ENCODE measurements around the gene DOCK3. TPM values are rescaled to one million over a fixed set of nuclear protein-coding genes. Genes with fewer than 3 reads are reported as not detected.

The DOCK3 gene
- total and polyA plus RNA-seq, 2 of the 4 experiments (the other 2 are of a cell fraction) = under 0.01 to 0.12 TPM

GRCh38 chr3:50806031-50806430 lies 131.3 kb downstream of the DOCK3 start:
- Histone ChIP-seq H4K5ac (ENCODE audit: low read depth, low read length) (no peak overlapping the region), H3K4me3 (ENCODE audit: insufficient read depth, low read depth, low read length) (no peak overlapping the region), H4K8ac (ENCODE audit: low read depth in 2 of 2, low read length in 2 of 2) (no peak overlapping the region), H3K9me1 (ENCODE audit: insufficient read depth, low read length) (no peaks in the 10 kb centered on the region), H3K9me3 (ENCODE audit: control insufficient read depth, insufficient read depth, low read length) (peaks cover 11% of the 10 kb centered on the region; the same call in 1 of the 2 replicates), H4K20me1 (ENCODE audit: insufficient read depth, low read length) (no peaks in the 10 kb centered on the region), H3K27me3 (ENCODE audit: control insufficient read depth, insufficient read depth, low read length) (no peaks in the 10 kb centered on the region), H3K36me3 (ENCODE audit: control insufficient read depth, insufficient read depth, low read length) (no peaks in the 10 kb centered on the region), H2AFZ (replicated peaks; ENCODE audit: low read length, poor library complexity) (no peak overlapping the region), H2AK5ac (ENCODE audit: low read depth, low read length) (no peak overlapping the region), H3K4ac (ENCODE audit: low read depth, low read length) (no peak overlapping the region), H3K9ac (ENCODE audit: low read depth, low read length) (no peak overlapping the region), H2BK5ac (ENCODE audit: low read depth, low read length, poor library complexity, severe bottlenecking) (no peak overlapping the region), H4K91ac (ENCODE audit: insufficient read depth, low read depth, low read length) (no peak overlapping the region), H2BK120ac (ENCODE audit: low read depth, low read length) (no peak overlapping the region), H3K18ac (ENCODE audit: low read depth, low read length) (no peak overlapping the region), H3K4me1 (ENCODE audit: control insufficient read depth, insufficient read depth, low read length) (no peaks in the 10 kb centered on the region), H2BK20ac (ENCODE audit: low read depth, low read length) (no peak overlapping the region), H3K56ac (ENCODE audit: extremely low read depth, insufficient read depth, low read length) (no peak overlapping the region), H3K23ac (ENCODE audit: low read depth, low read length) (no peak overlapping the region), H3K79me1 (ENCODE audit: low read depth in 1 of 2, low read length in 2 of 2) (no peaks in the 10 kb centered on the region), H2AK9ac (replicated peaks; ENCODE audit: low read depth, low read length, poor library complexity) (no peak overlapping the region), H3K4me2 (ENCODE audit: low read depth, low read length) (no peak overlapping the region), H3K27ac (ENCODE audit: insufficient read depth, low read length) (no peak overlapping the region), H2BK15ac (ENCODE audit: low read depth, low read length) (no peak overlapping the region), H3K14ac (replicated peaks; ENCODE audit: low read depth, low read length) (no peak overlapping the region)
- DNase-seq (no peak), ATAC-seq (ENCODE audit: low read depth) (no peak)
- no peak for TF ChIP-seq MXI1 (IDR thresholded peaks at IDR 0.05; ENCODE audit: borderline replicate concordance, low read depth, low read length)
- no peak for TF ChIP-seq RAD21 (IDR thresholded peaks at IDR 0.05; ENCODE audit: low read length)
- TF ChIP-seq ELK1 (IDR thresholded peaks at IDR 0.05; ENCODE audit: borderline replicate concordance, low read depth, low read length) = no peak
- TF ChIP-seq CTCF (conservative IDR thresholded peaks at IDR 0.05; ENCODE audit: low read depth, low read length) = no peak
- TF ChIP-seq RFX5 (IDR thresholded peaks at IDR 0.05; ENCODE audit: low read depth, low read length) = no peak
- TF ChIP-seq POLR2A (IDR thresholded peaks at IDR 0.05; ENCODE audit: low read depth, low read length) = no peak
- no peak for TF ChIP-seq SMC3 (IDR thresholded peaks at IDR 0.05; ENCODE audit: low read depth, low read length)
- no peak for TF ChIP-seq CHD1 (IDR thresholded peaks at IDR 0.05; ENCODE audit: low read depth, low read length)
- TF ChIP-seq FOS (IDR thresholded peaks at IDR 0.05; ENCODE audit: low read depth, low read length) = no peak
- TF ChIP-seq USF2 (IDR thresholded peaks at IDR 0.05; ENCODE audit: low read depth, low read length) = no peak
- TF ChIP-seq CEBPB (IDR thresholded peaks at IDR 0.05; ENCODE audit: low read depth, low read length) = no peak
- no peak for TF ChIP-seq RCOR1 (IDR thresholded peaks at IDR 0.05; ENCODE audit: insufficient replicate concordance, low read length)
- TF ChIP-seq MAFK (IDR thresholded peaks at IDR 0.05; ENCODE audit: low read depth, low read length) = no peak
- no peak for TF ChIP-seq NFE2L2 (IDR thresholded peaks at IDR 0.05; ENCODE audit: low read depth, low read length)
- TF ChIP-seq BHLHE40 (IDR thresholded peaks at IDR 0.05; ENCODE audit: low read depth, low read length) = no peak
- no peak for TF ChIP-seq MAZ (IDR thresholded peaks at IDR 0.05; ENCODE audit: borderline replicate concordance, low read depth, low read length)
- intact Hi-C loops (cut with micrococcal nuclease) = no loop called here
- POLR2A ChIA-PET (ENCODE audit: unreplicated experiment) = no interaction called here
- BruUV-seq (replicated peaks) = no TSS peak
- in situ Hi-C loops (cut with MboI; ENCODE audit: low sequenced_read_pairs) = no loop called here
- dilution Hi-C loops (cut with HindIII; ENCODE audit: low sequenced_read_pairs, unreplicated experiment) = no loop called here
- WGBS, 2 experiments (ENCODE audit: extremely low coverage in 2 of 2, insufficient read length in 1 of 2) = no CpG with 5 or more reads among the region's 1 CpG
- CTCF ChIA-PET = no interaction called here

All from IMR-90 (cell line).